ENCODE results near the gene WNT8B. TPM values are rescaled to one million over a fixed set of nuclear protein-coding genes. Genes with fewer than 3 reads are reported as not detected.

The WNT8B gene
- total RNA-seq, 1 experiment from 2014 or later = not detected

DNA sequence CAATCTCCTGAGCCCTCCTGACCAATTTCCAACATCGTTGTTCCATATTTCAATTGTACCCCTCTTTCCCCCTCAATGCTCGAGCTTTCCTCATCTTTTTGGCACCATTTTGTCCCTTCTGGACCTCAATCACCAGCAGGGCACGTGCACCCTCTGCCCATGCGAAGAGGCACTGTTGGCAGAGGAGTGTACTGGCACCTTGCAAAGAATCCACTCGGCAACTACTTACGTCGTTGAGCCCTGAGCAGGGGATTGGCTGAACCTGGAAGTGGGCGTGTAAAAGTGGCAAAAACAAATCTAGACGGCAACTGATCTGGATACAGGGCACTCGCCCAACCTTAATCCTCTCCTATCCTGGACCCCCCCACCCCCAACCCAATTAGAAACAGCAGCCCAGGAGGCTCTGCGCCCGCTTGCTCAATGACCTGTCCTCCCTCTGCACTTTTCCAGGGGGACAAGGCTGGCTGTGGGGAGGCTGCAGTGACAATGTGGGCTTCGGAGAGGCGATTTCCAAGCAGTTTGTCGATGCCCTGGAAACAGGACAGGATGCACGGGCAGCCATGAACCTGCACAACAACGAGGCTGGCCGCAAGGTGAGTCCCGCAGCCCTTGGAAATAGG is 18.8 kb downstream of the WNT8B start:
- in situ Hi-C loops (cut with HindIII; ENCODE audit: low pct_unique_long_range_greater_than_20kb, low sequenced_read_pairs) = no loop called here
- DNase-seq (ENCODE audit: low read depth) = peak; percentile 84

DNA sequence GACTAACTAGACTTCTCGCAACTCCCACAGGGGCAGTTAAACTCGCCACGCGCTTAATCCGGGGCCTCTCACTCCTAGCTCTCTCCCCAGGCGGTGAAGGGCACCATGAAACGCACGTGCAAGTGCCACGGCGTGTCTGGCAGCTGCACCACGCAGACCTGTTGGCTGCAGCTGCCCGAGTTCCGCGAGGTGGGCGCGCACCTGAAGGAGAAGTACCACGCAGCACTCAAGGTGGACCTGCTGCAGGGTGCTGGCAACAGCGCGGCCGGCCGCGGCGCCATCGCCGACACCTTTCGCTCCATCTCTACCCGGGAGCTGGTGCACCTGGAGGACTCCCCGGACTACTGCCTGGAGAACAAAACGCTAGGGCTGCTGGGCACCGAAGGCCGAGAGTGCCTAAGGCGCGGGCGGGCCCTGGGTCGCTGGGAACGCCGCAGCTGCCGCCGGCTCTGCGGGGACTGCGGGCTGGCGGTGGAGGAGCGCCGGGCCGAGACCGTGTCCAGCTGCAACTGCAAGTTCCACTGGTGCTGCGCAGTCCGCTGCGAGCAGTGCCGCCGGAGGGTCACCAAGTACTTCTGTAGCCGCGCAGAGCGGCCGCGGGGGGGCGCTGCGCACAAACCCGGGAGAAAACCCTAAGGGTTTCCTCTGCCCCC is 19.5 kb downstream of the WNT8B start:
- peak; percentile 61 for DNase-seq (ENCODE audit: low read depth)
- in situ Hi-C loops (cut with HindIII; ENCODE audit: low pct_unique_long_range_greater_than_20kb, low sequenced_read_pairs) = no loop called here

- in situ Hi-C loops (cut with HindIII; ENCODE audit: low pct_unique_long_range_greater_than_20kb, low sequenced_read_pairs) = no loop called here
- DNase-seq (ENCODE audit: low read depth) = no peak
These were observed 20.0 kb downstream of the WNT8B start for GRCh38 chr10:100482834-100483185.

- in situ Hi-C loops (cut with HindIII; ENCODE audit: low pct_unique_long_range_greater_than_20kb, low sequenced_read_pairs) = no loop called here
- DNase-seq (ENCODE audit: low read depth) = no peak
These were observed 21.3 kb downstream of the WNT8B start for GRCh38 chr10:100483876-100484666.

DNA sequence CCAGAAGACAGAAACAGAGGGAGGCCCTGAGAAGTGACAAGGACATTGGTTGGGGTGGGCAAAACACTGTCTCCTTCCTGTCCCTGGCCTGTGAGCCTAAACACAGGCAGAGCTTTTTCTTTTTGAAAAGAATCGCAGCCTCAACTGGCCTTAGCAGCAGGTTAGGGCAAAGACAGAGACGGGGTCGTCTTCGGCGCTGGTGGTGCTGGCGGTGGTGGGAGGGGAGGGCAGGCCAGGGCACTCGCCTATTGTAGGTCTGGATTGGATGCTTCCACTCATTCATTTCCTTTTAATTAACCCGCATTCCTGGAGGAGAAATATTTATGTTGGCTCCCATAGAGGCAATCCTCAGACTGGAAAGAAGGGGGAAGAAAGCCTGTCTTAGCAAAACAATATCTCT is 22.6 kb downstream of the WNT8B start:
- in situ Hi-C loops (cut with HindIII; ENCODE audit: low pct_unique_long_range_greater_than_20kb, low sequenced_read_pairs) = no loop called here
- no peak for DNase-seq (ENCODE audit: low read depth)

DNA sequence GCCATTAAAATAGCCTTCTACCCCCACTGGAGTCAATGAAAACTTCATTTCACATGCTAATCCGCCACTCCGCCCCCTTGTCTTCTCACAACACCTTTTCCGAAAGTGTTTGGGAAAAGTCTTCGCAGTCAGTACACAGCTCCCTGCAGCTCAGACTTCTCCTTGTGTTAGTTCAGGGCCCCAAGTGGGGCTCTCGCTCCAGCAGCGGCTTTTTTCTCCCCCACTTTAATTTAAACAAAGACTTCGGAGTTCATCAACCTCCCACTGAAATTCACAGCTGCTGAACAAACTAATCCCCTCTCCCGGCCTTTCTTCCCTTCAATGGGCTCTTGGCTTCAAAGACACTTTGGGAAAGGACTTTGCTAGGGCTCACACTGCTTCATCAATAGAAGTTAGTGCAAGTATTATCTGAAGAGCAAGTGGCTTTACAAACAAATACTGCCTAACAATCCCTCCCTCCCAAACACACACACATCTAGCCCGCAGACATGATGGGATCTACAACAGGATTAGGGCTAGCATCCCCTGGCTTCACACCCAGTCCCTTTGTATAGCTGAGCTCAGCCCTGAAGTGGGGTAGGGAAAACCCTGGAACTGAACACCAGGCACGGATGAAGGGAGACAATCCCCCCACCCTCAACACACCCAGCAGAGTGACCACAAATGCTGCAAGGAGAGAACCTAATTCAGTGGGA is 23.1 kb downstream of the WNT8B start:
- no peak for DNase-seq (ENCODE audit: low read depth)
- in situ Hi-C loops (cut with HindIII; ENCODE audit: low pct_unique_long_range_greater_than_20kb, low sequenced_read_pairs) = no loop called here

- in situ Hi-C loops (cut with HindIII; ENCODE audit: low pct_unique_long_range_greater_than_20kb, low sequenced_read_pairs) = no loop called here
- DNase-seq (ENCODE audit: low read depth) = no peak
These were observed 24.7 kb downstream of the WNT8B start for GRCh38 chr10:100487529-100487928.

DNA sequence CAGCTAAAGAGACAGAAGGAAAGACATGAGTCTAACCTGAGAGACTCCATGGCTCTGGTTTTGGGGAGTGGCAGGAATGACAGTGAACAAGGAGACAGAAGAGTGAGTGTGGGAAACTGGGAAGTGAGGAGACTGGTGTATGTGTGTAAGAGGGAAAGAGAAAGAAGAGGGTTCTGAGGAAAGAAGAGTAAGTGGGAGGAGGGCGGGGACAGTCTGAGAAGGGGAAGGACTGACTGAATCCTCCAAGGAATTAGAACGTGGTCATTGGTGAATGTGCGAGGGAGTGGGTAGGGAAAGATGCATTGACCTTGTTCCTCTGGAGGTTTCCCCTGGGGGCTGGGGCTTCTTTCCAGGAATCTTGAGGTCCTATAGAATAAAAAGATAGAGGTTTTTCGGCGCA is 26.6 kb downstream of the WNT8B start:
- in situ Hi-C loops (cut with HindIII; ENCODE audit: low pct_unique_long_range_greater_than_20kb, low sequenced_read_pairs) = no loop called here

GRCh38 chr10:100490531-100490930 is 27.7 kb downstream of the WNT8B start:
- no peak for DNase-seq (ENCODE audit: low read depth)
- in situ Hi-C loops (cut with HindIII; ENCODE audit: low pct_unique_long_range_greater_than_20kb, low sequenced_read_pairs) = no loop called here

More for the DNA sequence above, 26.6 kb downstream of the WNT8B start:
- DNase-seq (ENCODE audit: low read depth) = no peak

DNA sequence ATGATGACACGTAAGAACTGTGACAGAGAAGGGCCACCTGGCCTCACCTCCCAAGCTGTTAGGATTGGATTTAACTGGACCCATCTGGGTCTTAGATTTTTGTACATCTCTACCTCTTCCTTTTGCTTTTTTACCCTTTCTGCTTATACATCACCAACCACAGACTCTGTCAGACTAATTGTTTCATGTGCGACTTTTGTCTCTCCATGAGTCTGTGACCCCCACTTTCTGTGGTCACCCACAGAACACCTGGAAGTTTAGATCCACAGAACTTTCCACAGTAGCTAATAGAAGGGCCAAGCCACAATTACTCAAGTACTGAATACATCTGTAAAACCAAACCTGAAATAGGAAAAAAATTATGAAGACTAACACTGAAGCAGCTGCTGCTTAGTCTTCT is 33.8 kb downstream of the WNT8B start:
- in situ Hi-C loops (cut with HindIII; ENCODE audit: low pct_unique_long_range_greater_than_20kb, low sequenced_read_pairs) = no loop called here
- no peak for DNase-seq (ENCODE audit: low read depth)

- DNase-seq (ENCODE audit: low read depth) = no peak
- in situ Hi-C loops (cut with HindIII; ENCODE audit: low pct_unique_long_range_greater_than_20kb, low sequenced_read_pairs) = no loop called here
These were observed 35.2 kb downstream of the WNT8B start for GRCh38 chr10:100498059-100498458.

DNA sequence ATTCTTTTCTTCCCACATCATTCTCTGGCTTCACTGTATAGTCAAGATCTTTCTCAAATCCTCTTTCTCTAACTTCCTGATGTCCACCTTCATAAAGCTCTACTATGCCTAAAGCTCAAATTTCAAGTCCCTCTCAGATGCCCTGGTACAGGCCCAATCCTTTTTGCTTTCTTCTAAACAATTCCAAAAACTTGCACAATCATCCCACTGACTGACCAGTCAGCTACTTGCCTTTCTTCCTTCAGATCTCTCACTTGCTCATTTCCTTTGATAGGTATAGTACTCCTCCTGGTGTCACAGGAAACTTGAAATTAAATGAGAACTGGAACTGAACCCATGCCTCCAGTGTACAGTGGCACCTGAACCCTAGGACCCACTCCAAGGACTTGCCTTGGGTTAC is 38.6 kb downstream of the WNT8B start:
- DNase-seq (ENCODE audit: low read depth) = no peak
- in situ Hi-C loops (cut with HindIII; ENCODE audit: low pct_unique_long_range_greater_than_20kb, low sequenced_read_pairs) = no loop called here

- in situ Hi-C loops (cut with HindIII; ENCODE audit: low pct_unique_long_range_greater_than_20kb, low sequenced_read_pairs) = no loop called here
These were observed 40.2 kb downstream of the WNT8B start for GRCh38 chr10:100502926-100503494.

GRCh38 chr10:100504096-100504495 is 41.3 kb downstream of the WNT8B start:
- in situ Hi-C loops (cut with HindIII; ENCODE audit: low pct_unique_long_range_greater_than_20kb, low sequenced_read_pairs) = no loop called here
- DNase-seq (ENCODE audit: low read depth) = no peak

More at GRCh38 chr10:100502926-100503494, 40.2 kb downstream of the WNT8B start:
- DNase-seq (ENCODE audit: low read depth) = no peak

GRCh38 chr10:100505164-100505563 is 42.4 kb downstream of the WNT8B start:
- in situ Hi-C loops (cut with HindIII; ENCODE audit: low pct_unique_long_range_greater_than_20kb, low sequenced_read_pairs) = no loop called here
- no peak for DNase-seq (ENCODE audit: low read depth)

GRCh38 chr10:100506596-100507356 is 44.0 kb downstream of the WNT8B start:
- in situ Hi-C loops (cut with HindIII; ENCODE audit: low pct_unique_long_range_greater_than_20kb, low sequenced_read_pairs) = no loop called here
- peak; percentile 13 for DNase-seq (ENCODE audit: low read depth)

- no peak for DNase-seq (ENCODE audit: low read depth)
- in situ Hi-C loops (cut with HindIII; ENCODE audit: low pct_unique_long_range_greater_than_20kb, low sequenced_read_pairs) = no loop called here
These were observed 44.5 kb downstream of the WNT8B start for GRCh38 chr10:100507357-100507732.

DNA sequence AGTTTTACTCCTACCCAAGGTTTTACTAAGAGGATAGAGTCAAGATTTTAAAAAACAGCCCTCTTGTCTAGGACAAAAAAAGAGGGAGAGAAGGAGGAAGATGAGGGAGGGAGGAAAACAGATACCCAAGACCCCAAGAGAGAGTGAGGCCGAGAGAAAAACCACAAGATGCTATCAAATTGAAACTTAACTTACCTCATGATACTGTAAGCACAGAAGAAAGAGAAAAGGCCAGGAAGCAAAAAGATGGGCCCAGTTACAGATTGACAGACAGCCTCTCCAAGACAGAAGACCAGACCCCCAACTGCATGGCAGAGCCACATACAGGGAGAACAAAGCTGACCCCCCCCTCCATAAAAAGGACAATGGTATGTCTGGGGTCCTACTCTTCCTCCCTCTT is 45.5 kb downstream of the WNT8B start:
- in situ Hi-C loops (cut with HindIII; ENCODE audit: low pct_unique_long_range_greater_than_20kb, low sequenced_read_pairs) = no loop called here
- DNase-seq (ENCODE audit: low read depth) = no peak
